SHP77 treated with DMSO at 0.1 percent for 48 hours (cell line): Measurements from ENCODE around the gene BZW2.

Source experiments
- DNase-seq: peaks from one replicate; lab custom pipeline; 2025; lab: John Stamatoyannopoulos, UW

The BZW2 gene

GRCh38 chr7:16645593-16646471, at the start of gene BZW2, which contains the start of gene ANKMY2:
TSS of gene BZW2 (plus strand) at chr7:16646181. CDS start at chr7:16665444, 19,263 bp downstream.
TSS of gene ANKMY2 (minus strand) at chr7:16645754. CDS start at chr7:16645573, 181 bp downstream.
- peak; percentile 93 for DNase-seq

GRCh38 chr7:16598015-16598414, 48.0 kb upstream of the BZW2 start:
- no peak for DNase-seq

- DNase-seq: no peak
These were observed 46.1 kb upstream of the BZW2 start for GRCh38 chr7:16599860-16600259.

GRCh38 chr7:16603633-16604032, 42.3 kb upstream of the BZW2 start:
- no peak for DNase-seq

GRCh38 chr7:16604054-16604453, 41.9 kb upstream of the BZW2 start:
- DNase-seq: no peak

GRCh38 chr7:16606704-16607103, 39.3 kb upstream of the BZW2 start:
- no peak for DNase-seq

GRCh38 chr7:16609842-16610450, 36.0 kb upstream of the BZW2 start:
- DNase-seq: no peak

GRCh38 chr7:16611711-16612110, 34.3 kb upstream of the BZW2 start:
- no peak for DNase-seq

GRCh38 chr7:16615228-16615627, 30.8 kb upstream of the BZW2 start:
- no peak for DNase-seq

GRCh38 chr7:16616122-16616521, 29.9 kb upstream of the BZW2 start:
- DNase-seq: no peak

- no peak for DNase-seq
These were observed 29.4 kb upstream of the BZW2 start for GRCh38 chr7:16616542-16616941.

- DNase-seq: no peak
These were observed 26.0 kb upstream of the BZW2 start for GRCh38 chr7:16619979-16620408.

- DNase-seq: no peak
These were observed 19.6 kb upstream of the BZW2 start for GRCh38 chr7:16626388-16626787.

GRCh38 chr7:16627236-16627635, 18.7 kb upstream of the BZW2 start:
- no peak for DNase-seq

- no peak for DNase-seq
These were observed 15.3 kb upstream of the BZW2 start for GRCh38 chr7:16630654-16631053.

- no peak for DNase-seq
These were observed 11.7 kb upstream of the BZW2 start for GRCh38 chr7:16634271-16634738.

- DNase-seq: no peak
These were observed 9.4 kb upstream of the BZW2 start for GRCh38 chr7:16636555-16637101.

GRCh38 chr7:16637379-16637778, 8.6 kb upstream of the BZW2 start:
- DNase-seq: no peak

GRCh38 chr7:16638282-16639280, 7.4 kb upstream of the BZW2 start:
- no peak for DNase-seq

- no peak for DNase-seq
These were observed 1.8 kb upstream of the BZW2 start for GRCh38 chr7:16644157-16644556.
